GM15510 (cell line): Measurements from ENCODE around the gene PHAF1.

Experiments used
- POLR2A ChIP-seq: IDR thresholded peaks from 3 replicates; pipeline ENCODE4 v1.6.1; 2011; ENCODE audit warnings: borderline replicate concordance; ENCODE audit not compliant: insufficient read length; ENCODE audit errors: extremely low read depth

PHAF1 gene

GRCh38 chr16:67192781-67193361, 83.1 kb downstream of the PHAF1 start:
- no peak for TF ChIP-seq POLR2A

- TF ChIP-seq POLR2A: no peak
Measured at GRCh38 chr16:67193536-67193935, 83.8 kb downstream of the PHAF1 start.

- no peak for TF ChIP-seq POLR2A
Measured at GRCh38 chr16:67194260-67194659, 84.5 kb downstream of the PHAF1 start.

- TF ChIP-seq POLR2A: no peak
Measured at GRCh38 chr16:67195676-67196075, 85.9 kb downstream of the PHAF1 start.

GRCh38 chr16:67196881-67197280, 87.1 kb downstream of the PHAF1 start:
- no peak for TF ChIP-seq POLR2A

- no peak for TF ChIP-seq POLR2A
Measured at GRCh38 chr16:67197704-67198103, 88.0 kb downstream of the PHAF1 start.
